Measurements from ENCODE around the gene ABCB4. TPM values are rescaled to one million over a fixed set of nuclear protein-coding genes. Genes with fewer than 3 reads are reported as not detected.

Gene ABCB4
- polyA plus RNA-seq, 3 donors from 2014 or later: 0.17 to 0.53 TPM; not detected in 1

- peaks cover 0 to 7% (median 3%) of the 10 kb centered on the region in 3 donors for H3K27me3 Mint-ChIP-seq (ENCODE audit: low read depth in 3 of 3)
- H3K36me3 Mint-ChIP-seq: no peaks in the 10 kb centered on the region
- DNase-seq: no peak
- H3K9me3 Mint-ChIP-seq: no peaks in the 10 kb centered on the region
- H3K27ac Mint-ChIP-seq: no peak overlapping the region
- no peaks in the 10 kb centered on the region for H3K4me1 Mint-ChIP-seq
- H3K4me3 Mint-ChIP-seq: no peak overlapping the region
Measured at GRCh38 chr7:87432536-87432935, 42.9 kb downstream of the ABCB4 start.

DNA sequence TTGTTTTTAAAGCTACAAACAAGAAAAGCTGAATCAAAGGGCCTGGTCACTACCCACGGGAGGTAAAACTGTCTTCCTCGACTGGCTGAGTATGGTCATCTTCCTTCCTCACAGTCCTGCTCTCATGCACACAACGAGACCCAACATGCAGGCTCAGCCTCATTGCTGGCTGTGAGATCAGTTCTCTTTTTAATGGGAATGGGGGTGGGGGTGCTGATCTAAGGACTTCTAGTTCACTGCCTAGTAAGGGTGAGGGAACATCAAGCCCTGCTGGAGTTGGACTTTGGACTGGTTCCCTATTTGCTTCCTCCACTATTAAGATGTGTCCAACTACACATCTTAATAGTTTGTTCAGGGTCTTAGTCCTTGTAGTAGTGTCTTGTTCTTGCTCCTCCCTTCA lies 48.2 kb downstream of the ABCB4 start:
- no peak overlapping the region for H3K27ac Mint-ChIP-seq
- no peak overlapping the region for H3K4me3 Mint-ChIP-seq
- no peaks in the 10 kb centered on the region for H3K9me3 Mint-ChIP-seq
- DNase-seq: no peak
- H3K36me3 Mint-ChIP-seq: no peaks in the 10 kb centered on the region
- no peaks in the 10 kb centered on the region for H3K4me1 Mint-ChIP-seq
- H3K27me3 Mint-ChIP-seq (ENCODE audit: low read depth in 3 of 3): peaks cover 0 to 10% (median 4%) of the 10 kb centered on the region in 3 donors

DNA sequence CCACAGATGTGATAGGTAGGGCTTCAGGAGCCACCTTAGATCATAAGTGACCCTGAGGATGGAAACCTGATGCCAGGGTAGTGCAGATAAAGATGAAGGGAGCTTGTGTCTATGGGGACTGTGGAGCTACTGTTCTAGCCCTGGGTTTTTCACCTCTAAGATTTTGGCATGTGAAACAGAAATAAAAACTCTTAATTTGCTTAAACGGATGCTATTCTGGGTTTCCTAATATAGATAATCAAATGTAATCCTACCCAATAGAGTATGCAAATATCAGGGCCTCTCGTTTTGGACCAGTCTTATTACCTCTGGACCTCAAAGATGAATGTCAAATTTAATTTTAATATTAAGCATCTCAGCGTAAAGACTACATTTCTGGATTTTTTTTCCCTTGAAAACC lies 49.3 kb downstream of the ABCB4 start:
- no peaks in the 10 kb centered on the region for H3K9me3 Mint-ChIP-seq
- H3K4me3 Mint-ChIP-seq: no peak overlapping the region
- peaks cover 0 to 9% (median 2%) of the 10 kb centered on the region in 3 donors for H3K27me3 Mint-ChIP-seq (ENCODE audit: low read depth in 3 of 3)
- no peak for DNase-seq
- H3K36me3 Mint-ChIP-seq: no peaks in the 10 kb centered on the region
- H3K27ac Mint-ChIP-seq: no peak overlapping the region
- H3K4me1 Mint-ChIP-seq: no peaks in the 10 kb centered on the region

DNA sequence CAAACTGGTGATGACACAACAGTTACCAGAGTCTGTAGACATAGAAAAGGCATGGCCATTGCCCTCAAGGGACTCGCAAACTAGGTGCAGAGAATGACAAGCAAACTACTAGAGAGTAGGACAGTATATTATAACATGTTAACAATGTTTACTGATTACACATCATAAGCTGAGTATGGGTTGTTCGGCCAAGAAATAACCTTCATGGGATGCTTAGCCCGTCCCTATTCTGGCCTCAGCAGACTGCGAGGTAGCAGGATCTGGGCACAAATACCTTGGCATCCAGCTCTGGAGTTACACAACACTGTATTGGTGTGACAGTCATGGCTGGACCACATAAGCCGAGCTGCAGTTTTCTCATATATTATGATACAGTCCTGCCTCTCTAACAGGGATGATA lies 51.4 kb downstream of the ABCB4 start:
- Mint-ChIP-seq H3K36me3 (no peaks in the 10 kb centered on the region), H3K4me1 (no peaks in the 10 kb centered on the region), H3K9me3 (no peaks in the 10 kb centered on the region), H3K27me3 (ENCODE audit: low read depth in 3 of 3) (peaks cover 1 to 10% (median 2%) of the 10 kb centered on the region in 3 donors), H3K27ac (no peak overlapping the region), H3K4me3 (no peak overlapping the region)
- no peak for DNase-seq

GRCh38 chr7:87420173-87420572 lies 55.3 kb downstream of the ABCB4 start:
- Mint-ChIP-seq H3K27ac (no peak overlapping the region), H3K4me3 (no peak overlapping the region), H3K9me3 (no peaks in the 10 kb centered on the region), H3K4me1 (no peaks in the 10 kb centered on the region), H3K27me3 (ENCODE audit: low read depth in 3 of 3) (peaks cover 0 to 7% (median 1%) of the 10 kb centered on the region in 3 donors), H3K36me3 (no peaks in the 10 kb centered on the region)
- no peak for DNase-seq

- DNase-seq: peak; percentile 60 to 67 (median 61)
- no peak overlapping the region for H3K4me3 Mint-ChIP-seq
- no peak overlapping the region for H3K27ac Mint-ChIP-seq
- H3K9me3 Mint-ChIP-seq: no peaks in the 10 kb centered on the region
- no peaks in the 10 kb centered on the region for H3K4me1 Mint-ChIP-seq
- H3K36me3 Mint-ChIP-seq: no peaks in the 10 kb centered on the region
- H3K27me3 Mint-ChIP-seq (ENCODE audit: low read depth in 3 of 3): peaks cover 0 to 2% (median 1%) of the 10 kb centered on the region in 3 donors
Measured at GRCh38 chr7:87416682-87417587, 58.5 kb downstream of the ABCB4 start.

DNA sequence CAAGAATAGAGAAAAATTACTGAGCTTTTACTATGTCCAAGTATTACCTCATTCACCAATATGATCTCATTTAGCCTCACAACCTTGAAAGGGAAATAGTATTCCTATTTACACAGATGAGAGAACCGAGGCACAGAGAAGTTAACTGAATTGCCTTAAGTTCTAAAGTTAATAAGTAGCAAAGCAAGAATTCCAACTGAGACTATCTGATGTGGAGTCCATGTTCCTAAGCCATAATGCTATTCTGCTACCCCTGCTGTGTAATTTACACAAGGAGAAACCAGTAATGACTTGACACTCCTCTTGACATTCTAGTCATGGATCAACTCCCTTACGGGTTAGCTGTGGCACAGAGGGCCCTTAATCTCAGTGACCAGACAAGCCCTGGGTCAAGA lies 60.7 kb downstream of the ABCB4 start:
- Mint-ChIP-seq H3K9me3 (no peaks in the 10 kb centered on the region), H3K36me3 (no peaks in the 10 kb centered on the region), H3K27me3 (ENCODE audit: low read depth in 3 of 3) (peaks cover 0 to 2% (median 0%) of the 10 kb centered on the region in 3 donors), H3K4me3 (no peak overlapping the region), H3K27ac (no peak overlapping the region), H3K4me1 (no peaks in the 10 kb centered on the region)
- no peak for DNase-seq

DNA sequence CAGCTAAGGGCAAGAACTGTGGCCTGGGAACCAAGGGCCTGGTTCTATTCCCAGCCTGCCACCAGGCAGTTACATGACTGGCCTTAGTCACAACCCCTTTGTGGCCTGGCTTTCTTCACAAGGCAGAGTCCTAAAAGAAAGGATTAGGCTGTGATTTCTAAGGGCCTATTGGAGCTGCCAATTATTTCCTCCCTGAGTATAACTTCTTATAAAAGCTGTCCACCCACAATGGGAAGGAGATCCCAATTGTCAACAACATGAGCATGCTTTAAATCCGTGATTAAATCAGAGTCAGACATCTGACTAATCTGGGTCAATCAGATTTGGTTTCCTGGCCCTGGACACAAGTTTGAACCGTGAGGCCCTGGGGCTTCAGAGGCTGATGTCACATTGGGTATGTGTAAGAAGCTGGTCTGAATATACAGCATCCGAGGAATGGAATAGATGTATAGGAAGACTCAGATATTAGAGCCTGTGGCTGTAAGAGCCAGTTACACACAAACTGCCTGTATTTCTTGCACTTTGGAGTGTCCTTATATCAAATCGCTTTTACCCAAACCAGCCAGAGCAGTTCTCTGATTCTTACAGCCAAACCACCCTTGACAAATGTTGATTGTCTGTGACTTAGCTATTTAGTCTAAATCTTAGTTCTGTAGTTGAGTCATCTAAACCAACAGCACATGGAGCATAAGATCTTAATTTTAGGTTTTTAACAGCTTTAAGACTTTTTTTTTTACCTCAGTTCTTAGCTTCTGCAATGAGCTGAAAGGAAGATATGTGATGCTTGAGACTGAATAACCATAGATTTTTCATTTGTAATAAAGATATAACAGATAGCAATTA lies 61.3 kb downstream of the ABCB4 start:
- no peak for DNase-seq
- Mint-ChIP-seq H3K36me3 (no peaks in the 10 kb centered on the region), H3K9me3 (no peaks in the 10 kb centered on the region), H3K4me1 (no peaks in the 10 kb centered on the region), H3K27me3 (ENCODE audit: low read depth in 3 of 3) (peaks cover 0 to 2% (median 0%) of the 10 kb centered on the region in 3 donors), H3K27ac (no peak overlapping the region), H3K4me3 (no peak overlapping the region)

- Mint-ChIP-seq H3K27me3 (ENCODE audit: low read depth in 3 of 3) (peaks cover 0 to 5% (median 0%) of the 10 kb centered on the region in 3 donors), H3K4me3 (no peak overlapping the region), H3K9me3 (no peaks in the 10 kb centered on the region), H3K27ac (no peak overlapping the region), H3K36me3 (no peaks in the 10 kb centered on the region), H3K4me1 (no peaks in the 10 kb centered on the region)
- no peak for DNase-seq
Measured at GRCh38 chr7:87413029-87413428, 62.5 kb downstream of the ABCB4 start.

DNA sequence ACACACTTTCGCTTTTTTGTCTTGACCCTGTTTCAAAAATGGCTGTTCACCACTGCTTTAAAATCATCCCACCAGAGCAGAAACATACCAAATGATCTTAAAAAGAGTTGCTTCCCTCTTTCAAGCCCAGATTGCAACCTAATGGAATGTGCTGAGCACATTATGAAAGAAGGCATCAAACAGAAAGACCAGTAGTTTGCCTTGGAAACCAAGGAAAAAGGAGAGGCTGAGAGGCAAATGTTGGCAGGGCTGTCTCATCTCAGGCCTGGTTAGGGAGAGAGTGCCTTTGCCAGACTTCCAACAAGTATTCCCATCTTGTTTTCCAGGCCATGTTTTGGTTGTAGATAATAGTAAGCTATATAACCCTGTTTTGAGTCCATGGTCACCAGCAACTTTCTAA lies 64.3 kb downstream of the ABCB4 start:
- Mint-ChIP-seq H3K9me3 (no peaks in the 10 kb centered on the region), H3K4me1 (no peaks in the 10 kb centered on the region), H3K27me3 (ENCODE audit: low read depth in 3 of 3) (peaks cover 0 to 9% (median 0%) of the 10 kb centered on the region in 3 donors), H3K27ac (no peak overlapping the region), H3K36me3 (peaks cover 0 to 3% (median 0%) of the 10 kb centered on the region in 3 donors), H3K4me3 (no peak overlapping the region)
- no peak for DNase-seq

- H3K9me3 Mint-ChIP-seq: no peaks in the 10 kb centered on the region
- H3K4me1 Mint-ChIP-seq: no peaks in the 10 kb centered on the region
- H3K27ac Mint-ChIP-seq: no peak overlapping the region
- H3K27me3 Mint-ChIP-seq (ENCODE audit: low read depth in 3 of 3): peaks cover 0 to 7% (median 0%) of the 10 kb centered on the region in 3 donors
- peaks cover 0 to 4% (median 3%) of the 10 kb centered on the region in 3 donors for H3K36me3 Mint-ChIP-seq
- no peak overlapping the region for H3K4me3 Mint-ChIP-seq
- DNase-seq: no peak
Measured at GRCh38 chr7:87404674-87405073, 70.8 kb downstream of the ABCB4 start.

DNA sequence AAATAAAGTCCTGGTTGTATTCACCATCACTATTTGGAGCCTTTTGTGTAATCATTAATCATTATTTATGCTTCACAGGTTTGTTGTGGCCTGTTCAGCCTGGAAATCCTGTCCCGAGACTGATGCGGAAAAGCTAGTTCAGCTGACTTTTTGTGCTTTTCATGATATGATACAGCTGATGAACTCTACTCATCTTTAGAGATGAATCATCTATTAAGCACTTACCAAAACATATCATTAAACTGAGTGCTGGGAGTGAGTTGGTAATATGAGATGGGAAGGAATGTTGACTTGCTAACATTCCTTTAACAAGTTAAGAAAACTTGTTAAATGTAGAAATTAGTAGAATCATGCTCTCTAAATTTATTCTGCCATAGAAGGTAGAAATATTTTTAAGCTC lies 77.0 kb downstream of the ABCB4 start:
- Mint-ChIP-seq H3K36me3 (peaks cover 16 to 28% (median 18%) of the 10 kb centered on the region in 3 donors), H3K27ac (no peak overlapping the region), H3K9me3 (no peaks in the 10 kb centered on the region), H3K4me3 (no peak overlapping the region), H3K4me1 (peaks cover 4 to 18% of the 10 kb centered on the region in 2 donors), H3K27me3 (ENCODE audit: low read depth in 3 of 3) (peaks cover 0 to 2% (median 0%) of the 10 kb centered on the region in 3 donors)
- no peak for DNase-seq

GRCh38 chr7:87395442-87396020 lies 79.9 kb downstream of the ABCB4 start:
- peak overlapping the region in 3 of 6 donors; percentile 63 to 71 (median 67) for H3K27ac Mint-ChIP-seq
- peak overlapping the region in 1 of 5 donors; percentile 10 for H3K4me3 Mint-ChIP-seq

More at GRCh38 chr7:87395442-87396020, 79.9 kb downstream of the ABCB4 start:
- Mint-ChIP-seq H3K36me3 (peaks cover 24 to 42% (median 34%) of the 10 kb centered on the region in 3 donors), H3K4me1 (peaks cover 7 to 38% of the 10 kb centered on the region in 2 donors), H3K27me3 (ENCODE audit: low read depth in 3 of 3) (peaks cover 0 to 2% (median 0%) of the 10 kb centered on the region in 3 donors), H3K9me3 (no peaks in the 10 kb centered on the region)
- DNase-seq: peak; percentile 10 to 14 (median 11)
